ENCODE measurements around the gene STXBP2. TPM values are rescaled to one million over a fixed set of nuclear protein-coding genes. Genes with fewer than 3 reads are reported as not detected.

The STXBP2 gene
- total RNA-seq, 2 donors from 2014 or later, result 256 to 274 TPM

- H3K9me3 ChIP-seq (ENCODE audit: control insufficient read depth, low read length, poor library complexity, severe bottlenecking), result no peaks in the 10 kb centered on the region
- Mint-ChIP-seq H3K4me1 (peaks cover 42% of the 10 kb centered on the region), H3K36me3 (ENCODE audit: low read depth) (no peaks in the 10 kb centered on the region), H3K4me3 (peak within 1 kb of the TSS; percentile 33), H3K27ac (peak within 1 kb of the TSS; percentile 53), H3K27me3 (peaks cover 38% of the 10 kb centered on the region)
- ATAC-seq (no peak), DNase-seq (no peak)
Observed at GRCh38 chr19:7676854-7677253, 39.9 kb downstream of the STXBP2 start, which contains the start of gene MCEMP1. Gene MCEMP1, plus strand, starts transcription at chr19:7677090. Its CDS starts 31 bp downstream, at chr19:7677121.

DNA sequence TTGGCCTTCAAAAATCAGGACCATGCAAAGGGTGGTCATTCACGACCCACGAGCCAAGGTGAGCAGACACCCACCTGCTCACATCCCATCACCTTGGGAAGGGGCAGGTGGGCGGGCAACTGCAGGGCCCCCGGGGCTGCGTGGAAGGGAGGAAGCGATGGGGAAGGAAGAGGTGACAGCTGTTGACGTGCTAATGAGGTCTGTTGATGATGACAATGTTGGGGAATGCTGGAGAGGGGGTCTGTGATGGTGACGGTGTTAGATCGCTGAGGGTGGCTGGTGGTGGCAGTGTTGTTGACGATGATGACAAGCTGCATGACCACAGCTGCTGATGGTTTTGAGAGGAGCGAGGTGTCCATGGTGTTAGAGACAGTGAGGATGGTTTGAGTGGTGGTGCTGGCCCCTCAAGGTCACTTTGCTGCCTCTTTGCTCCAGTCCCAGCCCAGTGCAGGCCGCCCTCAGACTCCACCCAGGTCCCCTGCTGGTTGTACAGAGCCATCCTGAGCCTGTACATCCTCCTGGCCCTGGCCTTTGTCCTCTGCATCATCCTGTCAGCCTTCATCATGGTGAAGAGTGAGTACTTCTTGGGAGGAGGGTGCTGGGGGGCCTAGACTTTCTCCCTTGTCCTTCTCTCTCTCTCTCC lies 40.9 kb downstream of the STXBP2 start:
- no peak for ATAC-seq
- H3K9me3 ChIP-seq (ENCODE audit: control insufficient read depth, low read length, poor library complexity, severe bottlenecking), result no peaks in the 10 kb centered on the region
- no peak for DNase-seq
- Mint-ChIP-seq H3K4me3 (no peak overlapping the region), H3K36me3 (ENCODE audit: low read depth) (no peaks in the 10 kb centered on the region), H3K27ac (no peak overlapping the region), H3K27me3 (peaks cover 35% of the 10 kb centered on the region), H3K4me1 (peaks cover 43% of the 10 kb centered on the region)

GRCh38 chr19:7678971-7679751 lies 42.3 kb downstream of the STXBP2 start:
- H3K4me1 Mint-ChIP-seq, result peaks cover 43% of the 10 kb centered on the region
- no peaks in the 10 kb centered on the region for H3K36me3 Mint-ChIP-seq (ENCODE audit: low read depth)
- H3K27me3 Mint-ChIP-seq, result peaks cover 25% of the 10 kb centered on the region
- ATAC-seq, result peak; percentile 80
- peak; percentile 41 to 61 (median 58) for DNase-seq
- no peaks in the 10 kb centered on the region for H3K9me3 ChIP-seq (ENCODE audit: control insufficient read depth, low read length, poor library complexity, severe bottlenecking)
- peak overlapping the region; percentile 81 for H3K27ac Mint-ChIP-seq
- H3K4me3 Mint-ChIP-seq, result peak overlapping the region; percentile 83

GRCh38 chr19:7679771-7680605 lies 43.1 kb downstream of the STXBP2 start:
- Mint-ChIP-seq H3K4me1 (peaks cover 41% of the 10 kb centered on the region), H3K4me3 (peak overlapping the region; percentile 83), H3K27me3 (peaks cover 21% of the 10 kb centered on the region), H3K27ac (peak overlapping the region; percentile 81), H3K36me3 (ENCODE audit: low read depth) (no peaks in the 10 kb centered on the region)
- H3K9me3 ChIP-seq (ENCODE audit: control insufficient read depth, low read length, poor library complexity, severe bottlenecking), result no peaks in the 10 kb centered on the region
- ATAC-seq (no peak), DNase-seq (no peak)

GRCh38 chr19:7680606-7681339 lies 43.9 kb downstream of the STXBP2 start, which contains the start of gene TRAPPC5:
Gene TRAPPC5, plus strand, starts transcription at chr19:7680833. Its CDS starts 1,421 bp downstream, at chr19:7682254.
- H3K9me3 ChIP-seq (ENCODE audit: control insufficient read depth, low read length, poor library complexity, severe bottlenecking), result no peaks in the 10 kb centered on the region
- H3K27me3 Mint-ChIP-seq, result peaks cover 19% of the 10 kb centered on the region
- H3K27ac Mint-ChIP-seq, result peak within 1 kb of the TSS; percentile 85
- no peaks in the 10 kb centered on the region for H3K36me3 Mint-ChIP-seq (ENCODE audit: low read depth)
- DNase-seq (peak; percentile 83 to 90 (median 86)), ATAC-seq (peak; percentile 68)
- peak within 1 kb of the TSS; percentile 95 for H3K4me3 Mint-ChIP-seq
- peaks cover 44% of the 10 kb centered on the region for H3K4me1 Mint-ChIP-seq

GRCh38 chr19:7681340-7682174 lies 44.6 kb downstream of the STXBP2 start:
- Mint-ChIP-seq H3K27me3 (peaks cover 12% of the 10 kb centered on the region), H3K4me1 (peaks cover 41% of the 10 kb centered on the region), H3K27ac (peak overlapping the region; percentile 85), H3K4me3 (peak overlapping the region; percentile 95), H3K36me3 (ENCODE audit: low read depth) (no peaks in the 10 kb centered on the region)
- DNase-seq (peak; percentile 63 to 76 (median 68)), ATAC-seq (peak; percentile 64)
- no peaks in the 10 kb centered on the region for H3K9me3 ChIP-seq (ENCODE audit: control insufficient read depth, low read length, poor library complexity, severe bottlenecking)

DNA sequence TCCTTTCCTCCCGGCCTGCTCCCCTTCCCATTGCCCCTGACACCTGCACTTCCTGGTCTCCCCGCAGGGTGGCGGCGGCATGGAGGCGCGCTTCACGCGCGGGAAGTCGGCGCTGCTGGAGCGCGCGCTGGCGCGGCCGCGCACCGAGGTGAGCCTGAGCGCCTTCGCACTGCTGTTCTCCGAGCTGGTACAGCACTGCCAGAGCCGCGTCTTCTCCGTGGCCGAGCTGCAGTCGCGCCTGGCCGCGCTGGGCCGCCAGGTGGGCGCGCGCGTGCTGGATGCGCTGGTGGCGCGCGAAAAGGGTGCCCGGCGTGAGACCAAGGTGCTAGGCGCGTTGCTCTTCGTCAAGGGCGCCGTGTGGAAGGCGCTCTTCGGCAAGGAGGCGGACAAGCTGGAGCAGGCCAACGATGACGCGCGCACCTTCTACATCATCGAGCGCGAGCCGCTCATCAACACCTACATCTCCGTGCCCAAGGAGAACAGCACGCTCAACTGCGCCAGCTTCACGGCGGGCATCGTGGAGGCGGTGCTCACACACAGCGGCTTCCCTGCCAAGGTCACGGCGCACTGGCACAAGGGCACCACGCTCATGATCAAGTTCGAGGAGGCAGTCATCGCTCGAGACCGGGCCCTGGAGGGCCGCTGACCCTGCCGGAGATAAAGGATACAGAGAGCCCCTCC lies 45.4 kb downstream of the STXBP2 start:
- Mint-ChIP-seq H3K36me3 (ENCODE audit: low read depth) (no peaks in the 10 kb centered on the region), H3K4me1 (peaks cover 35% of the 10 kb centered on the region), H3K4me3 (peak overlapping the region; percentile 95), H3K27me3 (peaks cover 5% of the 10 kb centered on the region), H3K27ac (peak overlapping the region; percentile 85)
- no peak for DNase-seq
- H3K9me3 ChIP-seq (ENCODE audit: control insufficient read depth, low read length, poor library complexity, severe bottlenecking), result no peaks in the 10 kb centered on the region
- ATAC-seq, result no peak

DNA sequence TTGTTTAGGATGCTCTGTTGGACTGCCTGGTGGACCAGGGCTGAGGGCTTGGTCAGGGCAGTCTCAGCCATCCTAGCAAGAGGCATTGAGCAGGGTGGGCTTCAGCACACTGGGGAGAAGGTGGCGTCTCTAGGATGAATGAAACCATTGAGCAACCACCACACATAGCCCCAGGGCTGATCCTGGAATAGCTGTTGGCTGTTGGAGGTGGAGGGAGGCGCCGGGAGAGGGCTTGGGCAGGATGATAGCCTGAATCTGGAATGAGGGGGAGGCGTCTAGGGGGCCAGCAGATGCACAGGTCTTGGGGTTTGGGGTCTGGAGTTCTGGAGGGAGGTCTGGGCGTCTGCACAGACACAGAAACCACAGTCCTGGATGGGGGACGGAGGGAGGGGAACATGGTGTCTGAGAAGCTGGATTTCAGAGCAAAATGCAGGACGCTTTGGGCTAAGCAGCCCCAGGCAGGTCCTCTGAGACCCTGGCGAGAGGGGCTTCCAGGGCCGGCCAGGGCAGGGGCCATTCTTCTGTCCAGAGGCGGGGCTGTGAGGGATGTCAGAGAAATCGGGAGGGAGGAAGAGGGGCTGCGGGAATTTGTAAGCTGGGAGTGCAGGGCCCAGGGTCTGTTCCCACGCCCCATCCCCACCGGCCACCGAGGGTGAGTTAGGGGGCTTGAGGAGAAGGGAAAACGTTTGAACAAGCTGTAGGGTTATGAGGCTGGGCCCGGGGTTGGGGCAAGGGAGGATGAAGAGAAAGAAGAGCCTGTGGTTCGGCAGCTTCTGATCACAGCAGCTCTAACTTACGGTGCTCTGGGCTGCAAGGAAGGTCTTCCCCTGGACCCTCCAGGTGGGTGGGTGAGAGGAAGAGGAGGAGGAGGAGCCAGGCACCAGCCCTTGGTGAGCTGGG lies 48.9 kb downstream of the STXBP2 start:
- no peaks in the 10 kb centered on the region for H3K36me3 Mint-ChIP-seq (ENCODE audit: low read depth)
- DNase-seq (no peak), ATAC-seq (no peak)
- no peak overlapping the region for H3K4me3 Mint-ChIP-seq
- H3K9me3 ChIP-seq (ENCODE audit: control insufficient read depth, low read length, poor library complexity, severe bottlenecking), result no peaks in the 10 kb centered on the region
- H3K27ac Mint-ChIP-seq, result peak overlapping the region; percentile 56
- H3K4me1 Mint-ChIP-seq, result peaks cover 14% of the 10 kb centered on the region
- no peaks in the 10 kb centered on the region for H3K27me3 Mint-ChIP-seq

- Mint-ChIP-seq H3K4me1 (peaks cover 7% of the 10 kb centered on the region), H3K4me3 (no peak overlapping the region), H3K27ac (no peak overlapping the region), H3K27me3 (no peaks in the 10 kb centered on the region), H3K36me3 (ENCODE audit: low read depth) (no peaks in the 10 kb centered on the region)
- ATAC-seq (no peak), DNase-seq (no peak)
- H3K9me3 ChIP-seq (ENCODE audit: control insufficient read depth, low read length, poor library complexity, severe bottlenecking), result no peaks in the 10 kb centered on the region
Observed at GRCh38 chr19:7687177-7687576, 50.3 kb downstream of the STXBP2 start.

GRCh38 chr19:7689165-7689564 lies 52.3 kb downstream of the STXBP2 start:
- Mint-ChIP-seq H3K27me3 (no peaks in the 10 kb centered on the region), H3K36me3 (ENCODE audit: low read depth) (no peaks in the 10 kb centered on the region), H3K27ac (no peak overlapping the region), H3K4me3 (no peak overlapping the region), H3K4me1 (peaks cover 7% of the 10 kb centered on the region)
- no peaks in the 10 kb centered on the region for H3K9me3 ChIP-seq (ENCODE audit: control insufficient read depth, low read length, poor library complexity, severe bottlenecking)
- DNase-seq, result no peak
- no peak for ATAC-seq

DNA sequence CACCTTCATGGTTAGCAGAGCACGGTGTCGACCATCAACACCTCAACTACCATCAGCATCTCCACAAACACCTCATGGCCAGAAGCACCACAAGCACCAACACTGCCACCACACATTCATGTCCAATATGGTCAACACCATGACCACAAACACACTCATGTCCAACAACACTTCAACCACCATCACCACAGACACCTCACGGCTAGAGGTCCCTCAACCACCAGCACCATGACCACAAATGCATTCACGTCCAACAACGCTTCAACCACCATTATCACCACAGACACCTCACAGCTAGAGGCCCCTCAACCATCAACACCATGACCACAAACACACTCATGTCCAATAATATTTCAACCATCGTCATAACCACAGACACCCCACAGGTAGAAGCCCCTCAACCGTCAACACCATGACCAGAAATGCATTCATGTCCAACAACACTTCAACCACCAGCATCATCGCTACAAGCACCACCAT lies 53.9 kb downstream of the STXBP2 start:
- H3K27ac Mint-ChIP-seq, result no peak overlapping the region
- H3K4me3 Mint-ChIP-seq, result no peak overlapping the region
- ATAC-seq (no peak), DNase-seq (no peak)
- H3K9me3 ChIP-seq (ENCODE audit: control insufficient read depth, low read length, poor library complexity, severe bottlenecking), result no peaks in the 10 kb centered on the region
- no peaks in the 10 kb centered on the region for H3K27me3 Mint-ChIP-seq
- H3K36me3 Mint-ChIP-seq (ENCODE audit: low read depth), result no peaks in the 10 kb centered on the region
- H3K4me1 Mint-ChIP-seq, result peaks cover 3% of the 10 kb centered on the region
